Measurements from ENCODE around the gene FAM174C.

The FAM174C gene

DNA sequence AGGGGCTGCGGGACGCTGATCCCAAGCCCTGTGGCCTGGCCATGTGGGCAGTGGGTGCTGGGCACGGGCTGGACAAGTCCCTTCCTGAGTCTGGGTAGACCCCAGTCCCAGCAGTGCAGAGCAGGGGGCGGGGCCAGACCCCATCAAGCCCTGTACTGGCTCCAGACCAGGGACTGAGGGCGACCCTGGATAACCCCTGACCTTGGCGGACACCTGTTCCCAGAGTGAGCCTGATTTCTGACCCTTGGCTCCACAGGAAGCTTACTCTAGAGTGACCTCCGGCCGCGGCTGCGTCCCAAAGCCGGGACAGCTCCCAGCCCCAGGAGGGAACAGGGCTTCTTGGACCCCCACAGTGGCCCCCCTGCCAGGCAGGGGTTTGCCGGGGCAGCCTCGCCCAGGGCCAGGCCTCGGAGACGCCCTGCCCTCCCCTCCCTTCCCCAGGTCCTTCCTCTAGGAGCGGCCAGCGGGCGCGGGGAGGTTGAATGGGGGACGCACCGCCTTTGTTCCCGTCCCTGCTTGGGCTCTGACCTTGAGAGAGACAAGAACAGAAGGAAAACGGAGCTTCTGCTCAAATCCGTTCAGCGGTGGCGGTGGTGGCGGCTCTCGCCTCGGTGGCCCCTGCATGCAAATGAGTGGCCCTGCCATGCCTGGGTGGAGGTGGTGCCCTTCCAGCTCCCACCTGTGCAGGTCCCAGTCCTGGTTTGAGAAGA is 8.0 kb downstream of the FAM174C start:
- no peak for DNase-seq

DNA sequence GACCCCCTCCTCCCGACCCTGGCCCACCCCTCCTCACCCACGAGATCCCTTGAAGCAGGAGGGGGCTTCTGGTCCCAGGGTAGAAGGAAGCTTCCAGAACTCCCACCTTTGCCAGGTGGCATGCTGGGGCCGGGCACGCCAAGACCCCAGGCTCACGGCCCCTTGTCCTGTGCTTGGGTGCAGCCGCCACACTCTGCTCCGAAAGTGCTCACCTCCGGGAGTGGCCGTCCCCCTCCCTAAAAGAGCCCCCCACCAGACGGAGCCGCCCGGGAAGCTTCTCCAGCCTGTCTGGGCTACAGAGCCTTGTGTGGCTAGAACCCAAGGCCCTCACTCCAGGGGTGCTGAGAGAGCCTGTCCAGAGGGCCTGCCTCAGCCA is 8.6 kb downstream of the FAM174C start:
- DNase-seq: no peak

DNA sequence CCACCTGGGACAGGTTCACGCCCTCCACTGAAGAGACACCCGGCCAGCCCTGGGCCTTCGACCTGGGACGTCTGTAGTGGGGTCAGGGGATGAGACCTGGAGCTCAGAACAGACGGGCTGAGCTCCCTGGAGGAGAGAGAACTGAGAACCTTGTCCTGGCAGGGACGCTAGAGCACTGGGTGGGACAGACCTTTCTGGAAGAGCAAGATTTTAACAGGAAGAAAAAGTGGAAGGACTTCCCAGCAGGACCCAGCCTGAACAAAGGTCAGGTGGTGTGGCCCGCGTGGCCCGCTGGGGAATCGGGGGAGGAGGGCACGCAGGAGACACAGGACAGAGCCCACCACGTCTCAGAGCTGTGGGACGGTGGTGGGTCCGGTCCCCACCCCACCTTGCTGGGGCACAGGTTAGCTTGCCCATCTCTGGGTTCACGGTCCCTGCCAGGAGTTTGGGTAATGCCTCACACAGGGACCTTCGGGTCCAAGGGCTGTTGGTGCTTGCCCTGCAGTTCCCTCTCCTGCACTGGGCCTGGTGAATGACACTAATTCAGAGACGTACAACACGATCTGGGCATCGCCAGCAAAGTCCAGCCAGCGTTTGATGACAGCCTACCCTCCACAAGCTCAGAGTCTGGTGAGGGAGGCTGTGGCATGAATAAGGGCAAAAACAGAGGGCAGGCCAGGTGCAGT is 9.1 kb downstream of the FAM174C start:
- no peak for DNase-seq

DNA sequence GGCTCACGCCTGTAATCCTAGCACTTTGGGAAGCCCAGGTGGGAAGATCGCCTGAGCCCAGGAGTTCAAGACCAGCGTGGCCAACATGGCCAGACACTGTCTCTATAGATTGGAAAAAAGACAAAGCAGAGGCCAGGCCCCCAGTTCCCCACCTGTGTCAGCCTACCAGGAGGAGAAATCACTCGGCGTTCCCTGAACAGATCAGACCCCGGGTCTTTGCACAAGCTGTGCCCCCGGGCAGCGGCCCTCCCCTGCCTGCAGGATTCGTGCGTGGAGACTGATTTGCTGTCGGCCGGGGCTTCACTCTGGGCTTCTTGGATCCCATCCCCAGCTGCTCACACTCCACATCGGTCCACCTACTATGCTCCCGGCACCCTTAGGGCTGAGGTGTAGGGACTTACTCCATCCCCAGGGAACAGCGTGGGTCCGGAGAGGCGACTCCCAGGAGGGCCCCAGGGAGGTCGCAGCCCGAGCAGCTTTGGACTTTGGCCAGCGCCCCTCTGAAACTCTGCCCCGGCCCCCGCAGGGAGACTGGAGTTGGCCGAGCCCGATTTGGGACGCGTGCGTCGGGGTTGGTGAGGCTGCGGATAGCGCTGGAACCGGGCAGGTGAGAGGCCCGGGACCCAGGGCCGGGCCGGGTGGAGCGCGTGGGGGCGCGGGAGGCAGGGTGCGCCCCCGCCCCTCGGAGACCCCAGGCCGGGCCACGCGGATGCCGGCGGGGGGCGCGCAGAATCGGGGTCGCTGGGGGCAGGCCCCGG is 9.8 kb downstream of the FAM174C start:
- no peak for DNase-seq

DNA sequence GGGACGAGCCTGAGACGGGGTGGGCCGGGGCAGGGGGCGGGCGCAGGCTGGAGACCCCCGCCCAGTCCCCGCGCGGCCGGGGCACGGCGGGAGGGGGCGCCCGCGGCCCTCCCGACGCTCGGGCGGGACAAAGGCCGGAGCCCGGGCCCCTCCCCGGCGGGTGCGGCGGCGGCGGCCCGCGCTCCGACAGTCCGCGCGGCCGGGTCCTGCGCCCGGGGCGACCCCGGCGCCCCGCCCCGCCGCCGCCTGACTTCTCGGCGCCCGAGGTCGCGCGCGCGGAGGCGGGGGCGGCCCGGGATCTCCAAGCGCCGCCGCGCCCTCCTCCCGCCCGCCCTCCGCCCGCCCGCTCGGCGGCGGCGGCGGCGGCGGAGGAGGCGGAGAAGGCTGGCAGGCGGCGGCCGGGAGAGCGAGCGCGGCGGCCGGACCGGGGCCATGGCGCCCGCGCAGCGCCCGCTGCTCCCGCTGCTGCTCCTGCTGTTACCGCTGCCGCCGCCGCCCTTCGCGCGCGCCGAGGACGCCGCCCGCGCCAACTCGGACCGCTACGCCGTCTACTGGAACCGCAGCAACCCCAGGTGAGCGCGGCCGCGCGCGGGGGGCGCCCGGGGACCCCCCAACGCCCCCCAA is 10.5 kb downstream of the FAM174C start, which contains the start of gene EFNA2:
Gene EFNA2, plus strand, starts transcription at position 137 of the 624 bp plus-strand sequence. Its CDS starts 296 bp downstream, at position 433.
- no peak for DNase-seq

DNA sequence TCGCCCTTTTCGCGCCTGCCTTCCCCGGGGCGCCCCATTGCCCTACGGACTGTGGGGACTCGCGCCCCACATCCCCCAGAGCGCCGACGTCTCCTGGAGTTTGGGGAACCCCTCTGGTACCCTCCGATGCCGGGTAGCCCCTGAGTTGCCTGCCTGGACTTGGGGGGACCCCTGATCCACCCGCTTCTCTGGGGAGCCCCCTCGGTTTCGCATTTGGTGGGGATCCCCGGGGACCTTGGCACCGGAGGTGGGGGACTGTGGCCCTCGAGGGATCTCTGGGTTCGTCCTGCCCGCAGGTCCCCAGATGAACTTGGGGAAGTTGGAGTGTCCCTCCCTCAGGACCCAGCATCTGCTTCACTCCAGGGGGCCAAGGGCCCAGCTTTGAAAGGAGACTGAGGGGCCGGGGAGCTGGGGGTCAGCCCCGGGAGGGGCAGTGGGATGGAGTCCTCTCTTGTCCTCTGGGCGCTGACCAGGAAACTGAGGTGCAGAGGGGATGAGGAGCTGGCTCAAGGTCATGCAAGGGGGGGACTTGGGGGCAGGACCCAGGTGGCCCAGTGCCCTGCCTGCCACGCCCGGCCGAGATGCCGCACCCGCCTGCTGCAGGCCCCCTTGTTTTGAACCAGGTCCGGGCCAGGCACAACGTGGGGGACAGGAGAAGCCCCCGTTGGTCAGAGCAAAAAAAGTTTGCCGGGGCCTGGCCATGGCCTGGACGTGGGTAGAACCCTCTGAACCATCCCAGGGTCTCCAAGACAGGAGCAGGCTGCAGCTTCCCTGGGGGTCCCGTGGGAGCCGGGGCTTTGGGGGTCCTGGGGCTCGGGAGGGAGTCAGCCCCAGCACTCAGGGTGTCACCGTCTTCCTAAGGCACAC is 11.4 kb downstream of the FAM174C start:
- DNase-seq: no peak

DNA sequence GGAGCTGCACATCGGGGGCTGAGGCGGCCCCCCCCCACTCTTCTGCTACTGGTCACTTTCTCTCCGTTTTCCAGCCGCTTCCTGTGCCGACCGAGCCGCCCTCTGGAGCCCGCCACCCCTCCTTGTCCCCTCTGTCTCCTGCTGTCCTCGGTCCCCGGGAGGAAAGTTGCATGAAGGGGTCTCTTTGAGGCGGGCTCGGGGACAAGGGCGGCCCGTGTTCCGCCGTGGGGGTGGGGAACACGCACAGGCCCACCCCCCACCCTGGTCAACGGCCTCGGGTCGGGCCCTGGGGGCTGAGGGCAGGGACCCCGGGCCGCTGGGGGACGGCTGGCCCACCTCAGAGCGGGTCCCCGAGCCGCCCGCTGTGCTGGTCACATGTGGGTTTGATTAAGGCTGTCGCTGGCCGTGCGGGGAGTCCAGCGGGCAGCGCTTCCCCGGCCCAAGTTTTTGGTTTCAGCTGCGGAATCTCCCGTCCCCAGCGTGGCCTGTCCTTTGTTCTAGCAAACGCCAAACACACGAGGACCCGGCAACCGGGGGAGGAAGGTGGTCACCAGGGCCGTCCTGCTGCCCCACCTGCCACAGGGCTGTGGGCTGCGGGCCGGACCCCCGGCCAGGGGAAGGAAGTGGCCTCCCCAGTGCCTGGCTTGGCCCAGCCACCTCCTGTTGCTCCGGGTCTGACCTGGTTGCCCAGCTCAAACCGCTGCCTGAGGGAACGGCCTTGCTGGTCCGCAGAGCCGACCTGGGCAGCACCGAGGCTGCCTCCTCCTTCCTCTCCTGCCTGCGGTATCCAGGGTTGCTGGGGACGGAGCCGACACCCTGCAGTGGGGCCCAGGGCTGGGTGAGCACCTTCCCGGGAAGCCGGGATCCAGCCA is 12.3 kb downstream of the FAM174C start:
- DNase-seq: no peak

DNA sequence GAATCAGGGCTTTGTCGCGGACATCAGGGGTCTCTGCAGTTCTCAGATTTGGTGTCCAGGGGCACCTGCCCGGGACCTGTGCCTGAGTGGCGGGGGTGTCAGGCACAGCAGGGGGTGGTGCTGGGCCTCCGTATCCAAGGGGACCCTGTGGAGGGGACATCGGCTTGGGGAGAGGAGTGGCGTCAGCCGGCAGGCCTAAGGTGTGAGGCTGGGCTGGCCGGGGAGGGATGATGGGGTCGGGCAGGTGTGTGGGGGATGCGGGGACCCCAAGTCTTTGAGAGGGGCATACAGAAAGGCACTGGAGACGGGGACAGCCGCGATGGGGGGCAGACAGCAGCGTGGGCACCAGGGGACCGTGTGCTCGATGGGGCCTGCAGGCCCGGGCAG is 12.9 kb downstream of the FAM174C start:
- no peak for DNase-seq

DNA sequence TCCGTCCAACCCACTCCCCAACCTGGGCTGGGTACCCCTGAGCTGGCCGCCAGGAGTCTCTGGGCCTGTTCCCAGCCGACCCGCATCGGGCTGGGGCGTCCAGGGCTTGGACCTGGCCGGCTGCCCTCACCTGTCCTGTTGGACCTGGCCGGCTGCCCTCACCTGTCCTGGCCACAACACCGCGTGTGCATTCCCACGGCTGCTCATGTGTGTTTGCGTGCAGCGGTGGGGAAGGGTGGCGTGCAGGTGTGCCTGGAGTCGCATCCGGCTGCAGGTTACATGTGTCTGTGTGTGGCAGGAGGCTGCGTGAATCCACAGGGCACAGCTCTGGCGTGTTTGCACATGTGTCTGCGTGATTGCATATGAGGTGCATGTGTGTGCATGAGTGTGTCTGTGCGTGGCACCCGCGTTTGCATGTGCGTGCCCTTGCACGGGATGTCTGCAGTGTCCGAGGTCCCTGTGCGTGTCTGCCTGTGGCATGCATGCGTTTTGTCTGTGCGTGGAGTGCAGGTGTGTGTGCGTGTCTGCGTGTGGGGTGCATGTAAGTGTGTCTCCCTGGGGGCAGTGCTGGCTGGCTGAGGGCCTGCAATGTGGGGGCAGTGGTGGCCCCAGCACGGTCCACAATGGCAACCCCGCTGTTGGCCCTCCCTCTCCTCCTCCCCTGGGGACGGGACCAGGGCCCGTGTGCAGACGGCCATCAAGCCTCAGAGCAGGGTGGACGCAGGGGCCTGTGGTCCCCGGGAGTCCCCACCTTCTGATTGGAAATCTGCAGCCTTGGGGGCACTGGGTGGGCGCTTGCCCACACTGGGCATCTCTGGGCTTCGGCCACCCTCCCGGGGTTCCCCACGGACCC is 13.7 kb downstream of the FAM174C start:
- DNase-seq: no peak

DNA sequence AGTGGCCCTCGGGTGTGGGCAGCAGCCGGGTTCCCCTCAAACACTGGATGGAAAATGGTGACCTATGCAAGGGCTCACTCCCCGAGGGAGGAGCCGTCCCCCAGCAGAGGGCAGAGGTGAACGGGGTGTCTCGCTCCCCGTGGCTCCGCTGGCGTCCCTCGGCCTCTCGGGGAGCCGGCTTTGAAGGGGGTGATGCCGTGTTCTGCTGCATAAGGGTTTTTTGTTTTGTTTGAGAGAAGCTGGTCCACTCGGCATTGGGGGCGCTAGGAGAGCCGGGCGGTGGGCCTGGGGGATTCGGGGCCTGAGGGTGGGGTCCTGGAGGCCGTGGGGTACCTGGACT is 14.3 kb downstream of the FAM174C start:
- DNase-seq: no peak

DNA sequence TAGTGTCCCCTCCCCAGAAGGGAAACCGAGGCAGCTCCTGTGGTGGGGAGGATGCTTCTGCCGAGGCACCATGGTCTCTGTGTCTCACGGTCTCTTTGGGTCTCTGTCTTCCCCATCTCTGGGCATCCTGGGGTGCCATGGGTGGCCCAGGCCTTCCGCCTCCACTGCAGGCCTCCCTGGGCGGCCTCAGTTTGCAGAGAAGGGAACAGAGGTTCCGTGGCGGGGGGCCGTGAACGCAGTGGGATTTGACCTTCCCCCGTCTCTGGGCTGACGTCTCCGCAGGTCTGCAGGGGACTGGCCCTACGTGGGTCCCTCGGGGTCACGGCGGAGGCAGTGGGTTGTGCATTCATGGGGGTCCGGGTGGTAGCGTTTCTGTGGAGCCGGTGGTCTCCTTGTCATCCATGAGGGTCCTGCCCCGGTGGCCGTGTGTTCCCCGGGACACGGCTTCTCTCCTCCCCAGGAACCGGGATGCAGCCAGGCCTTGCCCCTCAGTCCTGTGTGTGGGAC is 14.9 kb downstream of the FAM174C start:
- no peak for DNase-seq

DNA sequence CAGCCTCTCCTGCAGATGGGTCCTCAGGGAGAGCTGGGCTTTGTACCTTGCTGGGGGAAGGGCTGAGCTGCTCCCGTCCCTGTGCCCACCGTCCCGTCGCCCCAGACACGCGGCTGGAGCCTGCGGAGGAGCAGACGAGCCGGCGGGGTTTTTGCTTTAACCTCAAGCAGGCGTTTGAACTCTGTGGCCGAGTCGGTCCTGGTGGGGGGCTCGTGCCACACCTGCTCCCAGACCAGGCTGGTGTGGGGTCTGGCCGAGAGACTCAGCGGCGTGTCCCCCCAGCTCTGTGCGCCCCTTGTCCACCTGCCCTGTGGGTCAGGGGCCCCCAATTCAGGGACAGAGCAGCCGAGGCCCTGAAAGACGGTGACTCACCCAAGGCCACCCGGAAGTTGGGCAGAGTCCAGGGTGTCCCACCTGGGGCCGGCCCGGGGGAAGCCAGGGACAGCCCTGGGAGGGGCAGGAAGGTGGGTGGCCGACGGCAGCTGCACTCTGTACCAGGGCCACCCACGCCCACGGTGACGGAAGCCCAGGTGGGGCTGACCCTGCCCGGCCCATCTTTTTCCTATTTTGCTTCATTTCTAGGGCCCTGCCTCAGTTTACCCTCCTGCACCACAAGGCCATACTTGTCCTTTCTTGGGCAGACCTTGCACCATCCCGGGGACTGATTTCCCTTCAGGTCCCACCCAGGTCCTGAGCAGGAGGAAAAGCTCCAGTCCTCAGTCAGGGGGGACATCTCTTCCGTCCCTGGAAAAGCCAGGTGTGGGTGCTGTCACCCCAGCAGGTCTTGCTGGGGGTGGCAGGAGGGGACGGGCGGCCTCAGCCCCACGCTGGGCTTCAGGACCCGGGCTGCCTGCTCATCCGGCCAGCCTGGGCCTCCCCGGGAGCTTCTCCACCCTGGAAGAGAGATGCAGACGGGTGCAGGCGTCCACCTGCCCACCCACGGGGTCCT is 15.6 kb downstream of the FAM174C start:
- DNase-seq: no peak

DNA sequence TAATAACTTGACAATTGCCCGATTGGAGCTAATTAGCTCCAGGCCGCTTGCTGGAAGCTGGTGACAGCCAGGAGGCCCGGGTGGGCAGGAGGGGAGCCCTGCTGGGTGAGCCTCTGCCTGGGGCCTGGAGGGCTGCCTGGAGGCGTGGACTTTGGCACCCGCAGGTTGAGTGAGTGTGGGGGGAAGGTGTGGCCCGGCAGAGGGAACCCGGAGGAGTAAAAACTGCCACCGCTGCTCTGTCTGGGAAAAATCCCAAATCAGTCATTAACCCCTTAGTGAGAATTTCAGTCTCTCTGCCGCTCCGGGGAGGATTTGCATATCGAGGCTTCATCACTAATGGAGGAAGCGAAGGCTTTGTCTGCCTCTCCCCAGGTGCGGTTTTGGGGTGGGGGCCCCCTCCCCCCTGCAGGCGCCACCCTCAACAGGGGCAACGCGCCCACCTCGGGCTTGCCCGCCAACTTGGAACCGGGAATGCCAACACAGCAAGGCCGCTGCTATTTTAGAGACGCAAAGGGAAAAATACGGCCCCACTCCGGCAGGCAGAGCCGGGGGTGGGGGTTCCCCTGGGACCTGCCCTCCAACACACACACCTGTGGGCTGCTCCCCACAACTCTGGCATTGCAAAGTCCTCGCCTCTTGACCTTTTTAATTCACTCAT is 16.6 kb downstream of the FAM174C start:
- peak in 23 of 58 donors; percentile 7 to 64 (median 24) for DNase-seq

DNA sequence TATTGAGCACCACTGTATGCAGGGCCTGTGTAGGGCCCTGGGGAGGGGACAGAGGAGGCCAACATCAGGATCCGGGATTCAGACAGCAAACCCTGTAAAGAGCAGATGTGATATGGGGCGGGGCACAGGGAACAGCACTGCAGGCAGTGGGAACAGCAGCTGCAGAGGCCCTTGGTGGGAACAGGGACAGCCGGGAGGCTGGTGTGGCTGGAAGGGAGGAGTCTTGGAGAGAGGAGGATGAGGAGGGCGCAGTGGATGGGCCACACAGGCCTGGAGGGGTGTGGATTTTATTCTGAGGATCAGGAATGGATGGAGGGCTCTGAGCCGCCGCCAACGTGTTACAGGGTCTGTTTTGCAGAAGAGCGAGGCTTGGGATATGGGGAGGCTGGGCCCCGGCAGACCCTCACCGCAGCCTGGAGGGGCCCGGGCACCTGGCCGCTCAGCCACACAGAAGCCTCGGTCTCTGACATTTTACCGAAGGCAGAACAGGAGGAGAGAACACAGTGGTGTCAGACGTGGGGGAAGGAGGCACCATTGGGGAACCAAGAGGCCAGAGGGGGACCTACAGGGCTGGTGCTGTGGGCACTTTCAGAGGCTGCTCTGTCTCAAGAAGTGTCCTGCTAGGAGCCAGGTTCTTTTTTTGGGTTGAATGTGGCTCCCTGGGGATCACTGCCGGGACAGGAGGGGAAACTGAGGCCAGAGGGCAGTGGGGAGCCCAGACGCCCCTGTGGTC is 17.3 kb downstream of the FAM174C start:
- no peak for DNase-seq

DNA sequence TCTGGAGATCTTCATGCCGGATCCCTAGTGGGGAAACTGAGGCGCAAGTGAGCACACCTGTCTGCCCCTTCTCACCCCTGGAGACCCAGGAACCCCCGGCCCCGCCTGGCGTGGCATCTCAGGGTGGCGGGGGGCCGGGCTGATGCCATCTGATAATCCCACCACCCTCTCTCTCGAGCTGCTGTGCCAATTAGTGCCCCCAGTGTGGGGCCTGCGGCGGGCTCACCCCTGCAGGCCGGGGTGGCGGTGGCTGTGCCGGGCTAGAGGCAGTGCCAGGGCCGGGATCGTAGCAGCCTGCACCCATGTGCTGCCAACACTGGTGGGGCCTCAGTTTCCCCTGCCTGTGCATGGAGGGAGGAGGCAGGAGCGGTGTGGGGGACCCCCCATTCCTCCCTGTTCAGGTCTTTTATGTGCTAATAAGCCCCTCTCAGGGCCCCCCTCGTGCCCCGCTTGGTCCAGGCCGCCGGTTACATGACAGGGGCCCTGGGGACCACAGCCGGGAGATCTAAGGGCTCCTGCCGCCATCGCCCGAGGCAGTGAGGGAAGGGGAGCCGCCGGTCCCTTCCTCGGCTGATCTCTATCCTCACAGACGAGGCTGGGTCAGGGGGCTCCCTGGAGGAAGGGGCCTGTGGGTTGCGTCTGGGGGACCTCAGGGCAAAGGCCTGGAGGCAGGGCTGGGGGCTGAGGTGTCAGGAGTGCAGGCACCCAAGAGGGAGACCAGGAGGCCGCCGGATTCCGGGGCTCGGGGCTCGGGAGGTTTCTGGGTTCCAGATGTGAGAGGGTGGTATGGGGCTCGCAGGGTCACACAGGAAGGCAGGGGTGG is 18.7 kb downstream of the FAM174C start:
- no peak for DNase-seq

Data from anterior cingulate cortex (tissue), 58 donors.